NCI-H446 (cell line): ENCODE data around the gene CLDN4.

ENCODE experiments used
- DNase-seq, 2 experiments: peaks; one replicate each; lab custom pipeline; 2025; lab: John Stamatoyannopoulos, UW

The CLDN4 gene

DNA sequence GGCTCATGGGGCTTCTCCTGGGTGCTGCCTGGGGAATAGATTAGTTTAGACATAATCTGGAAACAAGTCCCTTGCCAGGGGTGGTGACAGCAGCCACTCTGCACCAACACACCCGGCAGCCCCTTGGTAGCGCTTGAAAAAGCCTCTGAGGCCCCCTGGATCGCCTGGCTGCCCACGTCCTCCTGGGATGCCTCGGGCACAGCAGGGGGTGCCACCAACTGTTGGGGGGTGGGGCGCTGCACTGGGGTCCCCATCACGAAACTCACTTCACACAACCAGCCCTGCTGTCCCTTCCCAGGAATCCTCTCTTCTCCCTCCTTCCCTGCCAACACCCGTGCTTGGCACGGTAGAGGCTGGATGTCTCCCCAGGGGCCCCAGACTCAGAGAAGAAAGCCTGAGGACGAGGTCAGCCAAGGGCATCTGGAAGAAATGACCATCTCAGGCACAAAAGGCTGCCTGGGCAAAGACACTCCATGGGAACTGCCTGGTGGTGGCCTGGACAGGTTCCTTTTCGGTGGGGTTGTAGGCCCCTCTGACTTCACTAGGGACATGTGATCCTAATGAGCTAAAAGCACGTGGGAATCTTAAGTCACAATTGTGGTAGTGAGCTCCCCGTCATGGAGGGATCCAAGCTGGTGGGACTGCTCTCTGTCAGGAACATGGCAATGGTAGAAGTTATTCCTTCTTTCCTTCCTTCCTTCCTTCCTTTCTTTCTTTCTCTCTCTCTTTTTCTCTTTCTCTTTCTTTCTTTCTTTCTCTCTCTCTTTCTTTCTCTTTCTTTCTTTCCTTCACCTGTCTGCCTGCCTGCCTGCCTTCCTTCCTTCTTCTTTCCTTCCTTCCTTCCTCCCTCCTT is 41.5 kb downstream of the CLDN4 start:
- no peak for DNase-seq

DNA sequence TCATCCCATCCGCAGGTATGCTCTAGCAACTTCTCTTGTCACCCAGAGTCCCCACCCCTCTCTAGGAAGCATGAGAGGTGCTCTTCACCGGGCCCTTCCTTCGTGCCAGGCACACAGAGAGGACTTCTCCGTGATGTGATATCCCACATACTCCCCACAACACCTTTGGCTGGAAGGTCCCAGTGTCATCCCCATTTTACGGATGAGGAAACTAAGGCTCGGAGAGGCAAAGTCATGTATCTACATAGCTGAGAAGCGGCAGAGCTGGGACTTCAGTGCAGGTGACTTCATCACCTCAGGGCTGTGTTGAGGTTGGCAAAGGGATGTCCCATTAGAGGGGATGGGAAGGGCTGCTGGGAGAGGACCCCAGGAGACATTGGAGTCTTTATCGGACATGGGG is 45.6 kb downstream of the CLDN4 start:
- no peak for DNase-seq

DNA sequence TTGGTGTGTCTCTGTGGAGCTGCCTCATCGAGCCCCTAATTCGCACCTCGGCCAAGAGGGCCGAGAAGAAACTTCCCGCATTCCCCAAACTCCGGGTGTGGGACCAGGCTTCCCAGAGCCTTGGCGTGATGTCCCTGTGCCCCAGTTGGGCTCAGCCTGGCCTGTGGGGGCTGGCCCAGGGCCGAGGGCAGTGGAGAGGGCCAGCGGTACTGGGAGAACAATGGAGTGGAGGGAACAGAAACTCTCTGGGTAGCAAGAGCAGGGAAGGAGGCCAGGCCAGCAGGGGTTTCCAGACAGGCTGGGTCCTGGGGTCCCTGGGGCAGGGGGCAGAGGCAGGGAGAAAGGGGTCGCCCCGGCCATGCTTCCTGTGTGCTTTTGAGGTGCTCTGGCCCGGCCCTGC is 46.2 kb downstream of the CLDN4 start:
- no peak for DNase-seq

DNA sequence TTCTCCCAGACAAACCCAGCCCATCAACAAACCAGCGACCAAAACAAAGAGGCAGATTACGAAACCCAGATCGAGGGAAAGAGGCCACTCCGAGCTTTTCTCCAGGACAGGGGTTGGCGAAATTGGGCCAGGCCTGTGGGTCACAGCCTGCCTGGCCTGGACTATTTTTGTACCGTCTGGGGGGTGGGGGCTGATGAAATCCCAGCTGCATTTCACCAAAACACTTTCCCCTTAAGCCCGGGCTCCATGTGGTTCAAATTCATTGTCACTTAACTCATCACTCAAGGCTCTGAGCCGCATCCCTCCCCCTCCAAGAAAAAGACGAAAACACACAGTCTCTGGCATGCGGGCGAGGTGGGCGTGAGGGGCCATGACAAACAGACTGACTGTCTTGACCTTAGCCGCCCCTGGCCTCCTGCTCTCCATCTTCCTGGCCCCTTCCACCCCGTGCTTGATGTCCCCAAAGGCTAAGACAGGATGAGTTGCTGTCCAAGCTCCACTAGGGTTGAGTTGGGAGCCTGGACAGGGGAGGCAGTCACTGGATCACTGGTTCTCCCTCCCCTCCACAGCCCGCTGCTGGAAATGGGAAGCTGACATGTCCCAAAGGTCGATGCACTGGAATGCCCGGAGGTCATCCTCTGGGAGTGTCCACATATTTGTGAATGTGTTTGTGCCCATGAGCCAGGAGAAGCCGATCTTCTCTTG is 49.3 kb downstream of the CLDN4 start:
- DNase-seq, result no peak

DNA sequence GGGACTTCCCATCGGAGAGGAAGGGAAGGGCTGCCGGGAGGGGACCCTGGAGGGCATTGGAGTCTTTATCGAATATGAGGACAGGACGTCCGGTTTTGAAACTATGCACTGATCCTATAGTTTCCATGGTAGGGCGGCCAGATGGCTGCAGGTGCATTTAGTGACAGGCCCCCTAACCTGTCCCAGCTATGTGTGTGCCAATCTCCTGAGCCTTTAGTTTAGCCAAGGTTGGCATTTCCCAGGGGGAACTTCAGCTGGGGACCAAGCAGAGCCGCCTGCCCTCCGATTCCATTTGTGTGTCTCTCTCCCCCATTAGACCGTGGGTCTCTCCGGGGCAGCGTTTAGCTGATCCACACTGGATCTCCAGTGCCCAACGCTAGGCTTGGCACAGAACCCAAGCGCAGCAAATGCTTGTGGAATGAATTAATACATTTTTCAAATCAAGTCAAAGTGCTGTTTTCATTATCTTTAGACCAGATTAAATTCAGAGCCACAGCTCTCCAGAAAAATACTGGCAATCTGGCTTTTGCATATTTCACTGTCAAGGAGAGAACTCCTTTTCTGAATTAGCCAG is 50.0 kb downstream of the CLDN4 start:
- DNase-seq, result no peak

DNA sequence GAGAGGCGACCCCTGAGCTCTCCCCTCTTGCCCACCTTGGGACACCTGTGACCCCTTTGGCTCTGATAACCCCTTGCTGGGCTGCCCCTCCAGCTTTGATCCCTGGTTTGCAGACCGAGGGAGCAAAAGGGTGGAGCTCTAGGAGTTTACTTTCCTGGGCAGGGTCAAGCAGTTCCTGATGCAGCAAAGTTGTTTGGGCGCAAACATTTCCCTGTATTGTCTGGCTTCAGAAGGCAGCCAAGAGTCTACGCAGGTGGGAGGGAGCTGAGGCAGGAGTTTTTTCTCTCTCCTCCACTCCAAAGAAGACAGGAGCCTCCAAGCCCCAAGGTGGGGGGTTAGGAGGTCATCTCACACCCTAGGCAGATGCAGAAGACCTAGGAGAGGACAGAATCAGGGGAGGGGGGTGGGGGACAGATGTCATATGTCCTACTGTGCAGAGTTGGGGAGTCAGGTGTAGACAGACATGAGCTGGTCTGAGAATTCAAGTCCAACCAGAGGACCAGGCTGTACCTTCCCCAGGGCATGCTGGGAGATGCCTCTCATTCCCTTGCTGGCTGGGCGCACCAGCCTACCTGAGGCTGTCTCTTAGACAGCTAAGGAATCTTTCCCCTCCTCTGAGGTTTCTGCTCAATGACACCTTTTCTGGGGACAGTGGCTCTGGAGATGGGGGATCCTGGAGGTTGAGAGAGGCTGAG is 50.7 kb downstream of the CLDN4 start:
- DNase-seq, result no peak

DNA sequence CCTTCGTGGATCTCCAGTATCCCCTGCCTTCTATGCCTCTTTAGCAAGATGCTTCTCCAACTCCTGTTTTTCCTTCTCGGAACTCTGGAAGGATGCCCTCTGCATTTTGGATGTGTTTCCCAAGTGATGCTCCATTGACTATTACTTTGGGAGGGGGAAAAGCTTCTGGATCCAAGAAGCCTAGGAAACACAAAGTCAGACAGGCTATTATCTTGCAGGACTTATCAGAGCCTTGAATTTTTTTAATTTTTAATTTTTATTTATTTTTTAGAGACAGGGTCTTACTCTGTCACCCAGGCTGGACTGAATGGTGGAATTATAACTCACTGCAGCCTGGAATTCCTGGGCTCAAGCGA is 51.2 kb downstream of the CLDN4 start:
- DNase-seq, result no peak
